Activated effector memory CD4-positive, alpha-beta T cell treated with Interleukin-2 at 50 U/mL for 16 hours (primary cell): Measurements from ENCODE around the gene ZNF493.
A peak's percentile ranks its signal among the peaks of the same experiment; 100 is the strongest.

Experiments
- DNase-seq: peaks from one replicate; pipeline ENCODE4 v3.0.0-alpha.2; 2020

The ZNF493 gene

GRCh38 chr19:21396893-21397572, at the start of gene ZNF493:
ZNF493 (plus strand) TSS chr19:21397133; CDS start chr19:21397238, 105 bp downstream.
- DNase-seq, result peak; percentile 87

- DNase-seq, result no peak
Observed at GRCh38 chr19:21352830-21353229, 44.1 kb upstream of the ZNF493 start.

GRCh38 chr19:21358768-21359451, 38.0 kb upstream of the ZNF493 start, which contains the start of gene ZNF738:
ZNF738 (plus strand) TSS chr19:21359000; CDS start chr19:21359141, 141 bp downstream.
- peak; percentile 79 for DNase-seq

GRCh38 chr19:21362291-21362690, 34.6 kb upstream of the ZNF493 start:
- DNase-seq, result no peak

GRCh38 chr19:21383980-21384582, 12.9 kb upstream of the ZNF493 start:
- no peak for DNase-seq

GRCh38 chr19:21396121-21396520, 812 bp upstream of the ZNF493 start:
- no peak for DNase-seq

GRCh38 chr19:21398851-21399250, 1.9 kb downstream of the ZNF493 start:
- no peak for DNase-seq

GRCh38 chr19:21402303-21402985, 5.5 kb downstream of the ZNF493 start:
- no peak for DNase-seq

- DNase-seq, result no peak
Observed at GRCh38 chr19:21410166-21410565, 13.2 kb downstream of the ZNF493 start.

- DNase-seq, result no peak
Observed at GRCh38 chr19:21422244-21422643, 25.3 kb downstream of the ZNF493 start.

GRCh38 chr19:21423057-21424041, 26.4 kb downstream of the ZNF493 start:
- DNase-seq, result no peak

GRCh38 chr19:21430675-21431074, 33.7 kb downstream of the ZNF493 start:
- DNase-seq, result no peak

- no peak for DNase-seq
Observed at GRCh38 chr19:21432590-21432989, 35.7 kb downstream of the ZNF493 start.

GRCh38 chr19:21434516-21434915, 37.6 kb downstream of the ZNF493 start:
- no peak for DNase-seq

GRCh38 chr19:21434967-21435544, 38.1 kb downstream of the ZNF493 start:
- no peak for DNase-seq

GRCh38 chr19:21439201-21439751, 42.3 kb downstream of the ZNF493 start:
- no peak for DNase-seq

- DNase-seq, result no peak
Observed at GRCh38 chr19:21440321-21440720, 43.4 kb downstream of the ZNF493 start.

GRCh38 chr19:21451187-21451586, 54.3 kb downstream of the ZNF493 start:
- DNase-seq, result no peak

- DNase-seq, result no peak
Observed at GRCh38 chr19:21454901-21455300, 58.0 kb downstream of the ZNF493 start.

- no peak for DNase-seq
Observed at GRCh38 chr19:21460686-21461085, 63.8 kb downstream of the ZNF493 start.

- no peak for DNase-seq
Observed at GRCh38 chr19:21462540-21462939, 65.6 kb downstream of the ZNF493 start.
